Measurements from ENCODE around the gene ANTXRL.

- TF ChIP-seq, protein P1, sequence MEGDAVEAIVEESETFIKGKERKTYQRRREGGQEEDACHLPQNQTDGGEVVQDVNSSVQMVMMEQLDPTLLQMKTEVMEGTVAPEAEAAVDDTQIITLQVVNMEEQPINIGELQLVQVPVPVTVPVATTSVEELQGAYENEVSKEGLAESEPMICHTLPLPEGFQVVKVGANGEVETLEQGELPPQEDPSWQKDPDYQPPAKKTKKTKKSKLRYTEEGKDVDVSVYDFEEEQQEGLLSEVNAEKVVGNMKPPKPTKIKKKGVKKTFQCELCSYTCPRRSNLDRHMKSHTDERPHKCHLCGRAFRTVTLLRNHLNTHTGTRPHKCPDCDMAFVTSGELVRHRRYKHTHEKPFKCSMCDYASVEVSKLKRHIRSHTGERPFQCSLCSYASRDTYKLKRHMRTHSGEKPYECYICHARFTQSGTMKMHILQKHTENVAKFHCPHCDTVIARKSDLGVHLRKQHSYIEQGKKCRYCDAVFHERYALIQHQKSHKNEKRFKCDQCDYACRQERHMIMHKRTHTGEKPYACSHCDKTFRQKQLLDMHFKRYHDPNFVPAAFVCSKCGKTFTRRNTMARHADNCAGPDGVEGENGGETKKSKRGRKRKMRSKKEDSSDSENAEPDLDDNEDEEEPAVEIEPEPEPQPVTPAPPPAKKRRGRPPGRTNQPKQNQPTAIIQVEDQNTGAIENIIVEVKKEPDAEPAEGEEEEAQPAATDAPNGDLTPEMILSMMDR (conservative IDR thresholded peaks at IDR 0.05; ENCODE audit: low read depth in 2 of 2): no peak
- TF ChIP-seq POLR2AphosphoS5 (IDR thresholded peaks at IDR 0.05; ENCODE audit: low read depth) (no peak), EZH2 (IDR thresholded peaks at IDR 0.05; ENCODE audit: low read depth, unreplicated experiment) (no peak), EZH2phosphoT487 (IDR thresholded peaks at IDR 0.05; ENCODE audit: unreplicated experiment) (no peak), ZNF331 (CRISPR knock-in tag; IDR thresholded peaks at IDR 0.05; ENCODE audit: low read depth) (no peak), CREB1 (CRISPR knock-in tag; IDR thresholded peaks at IDR 0.05; ENCODE audit: low read depth) (no peak), JUNB (IDR thresholded peaks at IDR 0.05; ENCODE audit: unreplicated experiment) (no peak), ZNF114 (CRISPR knock-in tag; IDR thresholded peaks at IDR 0.05) (no peak), ETS1 (IDR thresholded peaks at IDR 0.05) (no peak), NANOG (IDR thresholded peaks at IDR 0.05; ENCODE audit: borderline replicate concordance) (no peak)
- TF ChIP-seq, protein P2, sequence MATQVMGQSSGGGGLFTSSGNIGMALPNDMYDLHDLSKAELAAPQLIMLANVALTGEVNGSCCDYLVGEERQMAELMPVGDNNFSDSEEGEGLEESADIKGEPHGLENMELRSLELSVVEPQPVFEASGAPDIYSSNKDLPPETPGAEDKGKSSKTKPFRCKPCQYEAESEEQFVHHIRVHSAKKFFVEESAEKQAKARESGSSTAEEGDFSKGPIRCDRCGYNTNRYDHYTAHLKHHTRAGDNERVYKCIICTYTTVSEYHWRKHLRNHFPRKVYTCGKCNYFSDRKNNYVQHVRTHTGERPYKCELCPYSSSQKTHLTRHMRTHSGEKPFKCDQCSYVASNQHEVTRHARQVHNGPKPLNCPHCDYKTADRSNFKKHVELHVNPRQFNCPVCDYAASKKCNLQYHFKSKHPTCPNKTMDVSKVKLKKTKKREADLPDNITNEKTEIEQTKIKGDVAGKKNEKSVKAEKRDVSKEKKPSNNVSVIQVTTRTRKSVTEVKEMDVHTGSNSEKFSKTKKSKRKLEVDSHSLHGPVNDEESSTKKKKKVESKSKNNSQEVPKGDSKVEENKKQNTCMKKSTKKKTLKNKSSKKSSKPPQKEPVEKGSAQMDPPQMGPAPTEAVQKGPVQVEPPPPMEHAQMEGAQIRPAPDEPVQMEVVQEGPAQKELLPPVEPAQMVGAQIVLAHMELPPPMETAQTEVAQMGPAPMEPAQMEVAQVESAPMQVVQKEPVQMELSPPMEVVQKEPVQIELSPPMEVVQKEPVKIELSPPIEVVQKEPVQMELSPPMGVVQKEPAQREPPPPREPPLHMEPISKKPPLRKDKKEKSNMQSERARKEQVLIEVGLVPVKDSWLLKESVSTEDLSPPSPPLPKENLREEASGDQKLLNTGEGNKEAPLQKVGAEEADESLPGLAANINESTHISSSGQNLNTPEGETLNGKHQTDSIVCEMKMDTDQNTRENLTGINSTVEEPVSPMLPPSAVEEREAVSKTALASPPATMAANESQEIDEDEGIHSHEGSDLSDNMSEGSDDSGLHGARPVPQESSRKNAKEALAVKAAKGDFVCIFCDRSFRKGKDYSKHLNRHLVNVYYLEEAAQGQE (IDR thresholded peaks at IDR 0.05; ENCODE audit: unreplicated experiment): no peak
These were observed 30.6 kb downstream of the ANTXRL start for GRCh38 chr10:46317370-46317769.

Data from GM23338 (cell line).